Neural cell (in vitro differentiated cells): Measurements from ENCODE around the gene SMG6. TPM values are rescaled to one million over a fixed set of nuclear protein-coding genes. Genes with fewer than 3 reads are reported as not detected.

Source experiments
- H2AFZ ChIP-seq: fragments of 200-600, 300-800 bp; sonication (generic), shearing (Covaris generic); 2 replicates; pipeline ENCODE4 v1.6.0; 2014; ENCODE audit warnings: low read depth, mild to moderate bottlenecking, antibody characterized with exemption, low read length, moderate library complexity
- H3F3A ChIP-seq: fragments of 200-600 bp; shearing (Covaris generic); 2 replicates; pipeline ENCODE4 v1.6.1; 2016; ENCODE audit warnings: mild to moderate bottlenecking, moderate library complexity, mixed read lengths, antibody characterized with exemption, low read length; ENCODE audit not compliant: insufficient read depth, poor library complexity, severe bottlenecking
- H3K27ac ChIP-seq: fragments of 200-600, 300-800 bp; sonication (generic), shearing (Covaris generic); 2 replicates; pipeline ENCODE4 v1.5.1; 2014; ENCODE audit warnings: mild to moderate bottlenecking, low read length, moderate library complexity
- H3K27me3 ChIP-seq: fragments of 300-800, 200-600 bp; sonication (generic), shearing (Covaris generic); 2 replicates; pipeline ENCODE4 v1.6.0; 2014; ENCODE audit warnings: mild to moderate bottlenecking, low read depth, low read length, moderate library complexity; ENCODE audit not compliant: insufficient read depth
- H3K36me3 ChIP-seq: fragments of 300-800, 200-600 bp; sonication (generic), shearing (Covaris generic); 2 replicates; pipeline ENCODE4 v1.5.1; 2014; ENCODE audit warnings: mild to moderate bottlenecking, antibody characterized with exemption, low read length, moderate library complexity; ENCODE audit not compliant: insufficient read depth
- H3K4me2 ChIP-seq: fragments of 300-800, 200-600 bp; sonication (generic), shearing (Covaris generic); 2 replicates; pipeline ENCODE4 v1.6.0; 2014; ENCODE audit warnings: mild to moderate bottlenecking, low read length
- H3K4me3 ChIP-seq: fragments of 300-800, 200-600 bp; sonication (generic), shearing (Covaris generic); 2 replicates; pipeline ENCODE4 v1.5.1; 2014; ENCODE audit warnings: mild to moderate bottlenecking, low read length, moderate library complexity
- H3K79me2 ChIP-seq: fragments of 200-600 bp; shearing (Covaris generic); replicated peaks from 2 replicates; pipeline ENCODE4 v1.6.0; 2014; ENCODE audit warnings: mild to moderate bottlenecking, low read length, moderate library complexity; ENCODE audit not compliant: insufficient read depth
- H3K9ac ChIP-seq: fragments of 300-800, 200-600 bp; sonication (generic), shearing (Covaris generic); 2 replicates; pipeline ENCODE4 v1.6.1; 2016; ENCODE audit warnings: mild to moderate bottlenecking, low read length, mixed read lengths
- H3K9me2 ChIP-seq: fragments of 200-600 bp; shearing (Covaris generic); 2 replicates; pipeline ENCODE4 v1.6.1; 2016; ENCODE audit warnings: mild to moderate bottlenecking, low read length, mixed read lengths; ENCODE audit not compliant: insufficient read depth
- H3K9me3 ChIP-seq: fragments of 200-600, 300-800 bp; sonication (generic), shearing (Covaris generic); 2 replicates; pipeline ENCODE4 v1.6.1; 2016; ENCODE audit warnings: mild to moderate bottlenecking, mixed run types, low read length, moderate library complexity, mixed read lengths
- H4K20me1 ChIP-seq: fragments of 200-600 bp; shearing (Covaris generic); 2 replicates; pipeline ENCODE4 v1.6.1; 2016; ENCODE audit warnings: mild to moderate bottlenecking, mixed run types; ENCODE audit not compliant: insufficient read depth
- CTCF ChIP-seq: fragments of 450-650 bp; IDR thresholded peaks from 2 replicates; pipeline ENCODE4 v1.5.1; 2014; ENCODE audit warnings: antibody characterized with exemption, mild to moderate bottlenecking, moderate library complexity; ENCODE audit not compliant: poor library complexity, severe bottlenecking
- EP300 ChIP-seq: fragments of 450-650 bp; conservative IDR thresholded peaks from 2 replicates; pipeline ENCODE4 v1.6.1; 2014; ENCODE audit warnings: antibody characterized with exemption, mild to moderate bottlenecking, moderate library complexity; ENCODE audit not compliant: poor library complexity, severe bottlenecking
- EZH2 ChIP-seq: fragments of 200-600, 300-800 bp; shearing (Covaris generic), sonication (generic); IDR thresholded peaks from 2 replicates; pipeline ENCODE4 v1.6.1; 2014; ENCODE audit warnings: antibody characterized with exemption, low read length, borderline replicate concordance, mild to moderate bottlenecking; ENCODE audit not compliant: insufficient read depth, poor library complexity, severe bottlenecking
- MXI1 ChIP-seq: fragments of 450-650 bp; conservative IDR thresholded peaks from 2 replicates; pipeline ENCODE4 v1.6.1; 2014; ENCODE audit warnings: antibody characterized with exemption, mild to moderate bottlenecking; ENCODE audit not compliant: poor library complexity, severe bottlenecking
- POLR2AphosphoS5 ChIP-seq: IDR thresholded peaks from 2 replicates; pipeline ENCODE4 v1.6.1; 2012
- RAD21 ChIP-seq: fragments of 450-650 bp; conservative IDR thresholded peaks from 2 replicates; pipeline ENCODE4 v1.6.1; 2014; ENCODE audit warnings: antibody characterized with exemption, mild to moderate bottlenecking, moderate library complexity
- SMC3 ChIP-seq: fragments of 450-650 bp; conservative IDR thresholded peaks from 2 replicates; pipeline ENCODE4 v1.6.1; 2014; ENCODE audit warnings: antibody characterized with exemption, mild to moderate bottlenecking, moderate library complexity; ENCODE audit not compliant: poor library complexity
- TAF1 ChIP-seq: IDR thresholded peaks from 2 replicates; pipeline ENCODE4 v1.6.1; 2012; ENCODE audit warnings: low read depth
- polyA plus RNA-seq: library from polyadenylated mRNA; depleted of rRNA; stranded (reverse); fragments of >200 nt; gene quantifications from 2 replicates; pipeline ENCODE4 v1.2.3, GENCODE V29; 2014
- TF ChIP-seq, protein P1 (sequence below): IDR thresholded peaks from 2 replicates; pipeline ENCODE4 v1.6.1; 2012; ENCODE audit warnings: borderline replicate concordance

The SMG6 gene
- polyA plus RNA-seq, 1 donor from 2014 or later, result 13.9 TPM

DNA sequence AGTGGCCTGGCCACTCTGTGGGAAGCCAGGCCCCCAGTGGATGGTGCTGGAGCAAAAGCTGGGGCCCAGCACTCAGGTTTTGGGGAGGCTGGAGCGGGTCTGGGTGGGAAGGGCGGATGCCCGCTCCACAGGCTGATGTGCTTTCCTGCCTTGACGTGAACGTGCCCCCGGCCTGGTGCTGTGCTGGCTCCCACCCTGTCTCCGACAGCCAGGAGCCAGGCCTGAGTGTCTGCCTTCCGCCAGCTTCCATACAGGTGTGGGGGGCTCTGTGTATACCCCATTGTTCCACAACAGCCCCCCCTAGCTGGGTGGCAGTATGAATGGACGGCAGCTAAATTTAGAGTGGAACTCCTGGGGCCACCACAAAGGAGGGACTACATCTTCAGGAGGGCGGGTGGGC lies 228.7 kb downstream of the SMG6 start:
- H3K4me2 ChIP-seq, result no peak overlapping the region
- no peak overlapping the region for H2AFZ ChIP-seq

DNA sequence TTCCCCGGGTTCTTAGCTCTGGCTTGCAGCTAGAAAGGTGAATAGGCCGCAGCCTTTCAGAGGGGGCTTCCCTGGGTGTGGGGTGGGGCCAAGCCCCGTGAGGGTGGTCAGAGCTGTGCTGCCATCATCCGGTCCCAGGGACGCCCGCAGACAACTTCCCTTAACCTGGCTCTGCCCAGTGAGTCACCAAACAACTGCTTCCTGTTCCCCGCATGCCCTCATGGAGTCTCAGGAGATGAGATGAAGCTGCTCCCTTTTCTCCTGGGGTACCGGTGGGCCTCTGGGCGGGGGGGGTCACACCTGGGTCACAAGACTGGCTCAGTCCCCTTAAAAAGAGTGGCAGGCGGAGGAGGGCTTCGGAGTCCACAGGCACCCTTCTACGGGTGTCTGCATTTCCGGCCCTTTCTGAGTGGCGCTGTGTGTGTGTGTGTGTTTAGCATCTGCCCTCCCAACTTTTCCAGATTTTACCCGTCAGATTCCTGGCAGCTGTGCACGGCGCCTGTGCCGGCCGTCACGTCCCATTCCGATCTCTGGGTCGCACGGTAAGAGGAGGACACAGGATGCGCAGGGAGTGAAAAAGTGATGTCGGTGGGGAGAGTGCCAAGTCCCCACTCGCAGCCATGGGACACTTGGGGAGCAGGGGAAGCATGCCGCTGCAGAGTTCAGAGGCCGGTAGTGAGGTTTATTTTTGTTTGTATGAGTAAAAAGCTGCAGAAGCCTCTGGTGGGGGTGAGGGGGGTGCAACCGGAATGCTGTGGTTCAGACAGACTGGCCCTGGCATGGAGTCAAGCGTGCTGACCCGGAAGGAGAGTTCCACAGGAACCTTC lies 231.9 kb downstream of the SMG6 start:
- Histone ChIP-seq H3K27me3 (no peaks in the 10 kb centered on the region), H4K20me1 (no peaks in the 10 kb centered on the region), H3K9me3 (no peaks in the 10 kb centered on the region), H3F3A (no peaks in the 10 kb centered on the region), H3K9me2 (no peaks in the 10 kb centered on the region), H3K27ac (no peak overlapping the region), H3K36me3 (no peaks in the 10 kb centered on the region), H3K4me2 (no peak overlapping the region), H2AFZ (no peak overlapping the region), H3K79me2 (no peaks in the 10 kb centered on the region), H3K4me3 (no peak overlapping the region), H3K9ac (no peak overlapping the region)
- no peak for TF ChIP-seq CTCF
- no peak for TF ChIP-seq MXI1
- no peak for TF ChIP-seq EP300
- TF ChIP-seq POLR2AphosphoS5, result no peak
- TF ChIP-seq TAF1, result no peak
- no peak for TF ChIP-seq EZH2
- no peak for TF ChIP-seq RAD21

More for the DNA sequence above, 228.7 kb downstream of the SMG6 start:
- no peak for TF ChIP-seq TAF1
- no peak for TF ChIP-seq EP300
- no peak for TF ChIP-seq CTCF
- TF ChIP-seq MXI1, result no peak
- TF ChIP-seq, protein P1, sequence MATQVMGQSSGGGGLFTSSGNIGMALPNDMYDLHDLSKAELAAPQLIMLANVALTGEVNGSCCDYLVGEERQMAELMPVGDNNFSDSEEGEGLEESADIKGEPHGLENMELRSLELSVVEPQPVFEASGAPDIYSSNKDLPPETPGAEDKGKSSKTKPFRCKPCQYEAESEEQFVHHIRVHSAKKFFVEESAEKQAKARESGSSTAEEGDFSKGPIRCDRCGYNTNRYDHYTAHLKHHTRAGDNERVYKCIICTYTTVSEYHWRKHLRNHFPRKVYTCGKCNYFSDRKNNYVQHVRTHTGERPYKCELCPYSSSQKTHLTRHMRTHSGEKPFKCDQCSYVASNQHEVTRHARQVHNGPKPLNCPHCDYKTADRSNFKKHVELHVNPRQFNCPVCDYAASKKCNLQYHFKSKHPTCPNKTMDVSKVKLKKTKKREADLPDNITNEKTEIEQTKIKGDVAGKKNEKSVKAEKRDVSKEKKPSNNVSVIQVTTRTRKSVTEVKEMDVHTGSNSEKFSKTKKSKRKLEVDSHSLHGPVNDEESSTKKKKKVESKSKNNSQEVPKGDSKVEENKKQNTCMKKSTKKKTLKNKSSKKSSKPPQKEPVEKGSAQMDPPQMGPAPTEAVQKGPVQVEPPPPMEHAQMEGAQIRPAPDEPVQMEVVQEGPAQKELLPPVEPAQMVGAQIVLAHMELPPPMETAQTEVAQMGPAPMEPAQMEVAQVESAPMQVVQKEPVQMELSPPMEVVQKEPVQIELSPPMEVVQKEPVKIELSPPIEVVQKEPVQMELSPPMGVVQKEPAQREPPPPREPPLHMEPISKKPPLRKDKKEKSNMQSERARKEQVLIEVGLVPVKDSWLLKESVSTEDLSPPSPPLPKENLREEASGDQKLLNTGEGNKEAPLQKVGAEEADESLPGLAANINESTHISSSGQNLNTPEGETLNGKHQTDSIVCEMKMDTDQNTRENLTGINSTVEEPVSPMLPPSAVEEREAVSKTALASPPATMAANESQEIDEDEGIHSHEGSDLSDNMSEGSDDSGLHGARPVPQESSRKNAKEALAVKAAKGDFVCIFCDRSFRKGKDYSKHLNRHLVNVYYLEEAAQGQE, result no peak
- no peak for TF ChIP-seq EZH2
- TF ChIP-seq SMC3, result no peak
- no peak for TF ChIP-seq POLR2AphosphoS5
- TF ChIP-seq RAD21, result no peak
- no peaks in the 10 kb centered on the region for H3K9me2 ChIP-seq
- H3K9me3 ChIP-seq, result no peaks in the 10 kb centered on the region
- no peak overlapping the region for H3K27ac ChIP-seq
- H3K4me3 ChIP-seq, result no peak overlapping the region
- H3K9ac ChIP-seq, result no peak overlapping the region
- H3K27me3 ChIP-seq, result no peaks in the 10 kb centered on the region
- no peaks in the 10 kb centered on the region for H3K79me2 ChIP-seq
- H3F3A ChIP-seq, result no peaks in the 10 kb centered on the region
- no peaks in the 10 kb centered on the region for H3K36me3 ChIP-seq
- no peaks in the 10 kb centered on the region for H4K20me1 ChIP-seq
